Measurements from ENCODE around the gene IQCN. TPM values are rescaled to one million over a fixed set of nuclear protein-coding genes. Genes with fewer than 3 reads are reported as not detected.

IQCN gene
- total RNA-seq, 2 donors from 2014 or later = 8.7 to 29.2 TPM

- Histone ChIP-seq H3K27me3 (replicated peaks; ENCODE audit: insufficient read depth) (no peaks in the 10 kb centered on the region), H3K4me3 (no peak overlapping the region), H3K9me3 (no peaks in the 10 kb centered on the region), H3K36me3 (no peaks in the 10 kb centered on the region), H3K4me1 (ENCODE audit: control insufficient read depth in 1 of 2, low read depth in 2 of 2) (peaks cover 37 to 61% of the 10 kb centered on the region in 2 donors), H3K27ac (peak overlapping the region; percentile 92 to 99)
- DNase-seq (ENCODE audit: low spot score) (no peak), ATAC-seq (ENCODE audit: insufficient number of reproducible peaks, low FRiP score, low read depth) (no peak)
- TF ChIP-seq CTCF (IDR thresholded peaks at IDR 0.05) = no peak
Observed at GRCh38 chr19:18301718-18302111, 27.5 kb upstream of the IQCN start.

DNA sequence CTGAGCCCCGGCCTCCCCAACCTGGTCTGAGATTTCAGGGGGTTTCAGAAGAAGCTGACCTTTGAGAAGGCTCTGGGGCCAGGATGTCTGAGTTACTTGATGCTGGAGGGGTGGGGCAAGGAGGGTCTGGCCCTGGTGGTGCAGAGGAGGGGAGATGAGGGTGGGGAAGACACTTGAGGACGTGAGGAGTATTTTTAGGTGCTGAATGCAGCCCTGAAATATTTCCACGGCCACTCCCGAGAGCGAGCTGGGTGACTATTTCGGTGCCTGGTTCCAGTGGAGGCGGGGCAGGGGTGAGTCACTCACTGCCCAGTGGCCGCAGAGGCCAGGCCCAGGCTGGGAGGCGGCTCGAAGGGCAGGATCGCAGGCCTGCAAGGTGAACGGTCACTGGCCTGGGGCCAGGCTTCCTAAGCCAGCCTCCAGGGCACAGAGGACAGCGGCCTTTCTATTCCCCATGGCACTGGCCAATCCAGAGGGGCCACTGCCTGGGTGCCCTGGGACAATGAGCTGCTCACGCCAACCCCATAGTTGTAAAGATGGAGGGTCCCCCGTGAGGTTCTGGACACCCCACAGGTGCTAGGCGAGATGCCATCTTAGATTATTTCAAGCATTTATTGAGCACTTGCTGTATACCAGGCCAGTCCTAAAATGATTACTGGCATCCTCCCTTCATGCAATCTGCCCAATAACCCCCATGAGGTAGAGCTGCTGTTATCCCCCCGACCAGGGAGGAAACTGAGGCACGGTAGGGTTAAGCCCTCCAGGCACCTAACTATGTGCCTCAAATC, 26.9 kb upstream of the IQCN start:
- TF ChIP-seq CTCF (IDR thresholded peaks at IDR 0.05) = no peak
- Histone ChIP-seq H3K4me1 (ENCODE audit: control insufficient read depth in 1 of 2, low read depth in 2 of 2) (peaks cover 31 to 55% of the 10 kb centered on the region in 2 donors), H3K27ac (peak overlapping the region; percentile 92 to 99), H3K4me3 (peak overlapping the region; percentile 0), H3K27me3 (replicated peaks; ENCODE audit: insufficient read depth) (no peaks in the 10 kb centered on the region), H3K9me3 (no peaks in the 10 kb centered on the region), H3K36me3 (no peaks in the 10 kb centered on the region)
- DNase-seq (ENCODE audit: low spot score) (peak; percentile 80), ATAC-seq (ENCODE audit: insufficient number of reproducible peaks, low FRiP score, low read depth) (peak; percentile 70)

DNA sequence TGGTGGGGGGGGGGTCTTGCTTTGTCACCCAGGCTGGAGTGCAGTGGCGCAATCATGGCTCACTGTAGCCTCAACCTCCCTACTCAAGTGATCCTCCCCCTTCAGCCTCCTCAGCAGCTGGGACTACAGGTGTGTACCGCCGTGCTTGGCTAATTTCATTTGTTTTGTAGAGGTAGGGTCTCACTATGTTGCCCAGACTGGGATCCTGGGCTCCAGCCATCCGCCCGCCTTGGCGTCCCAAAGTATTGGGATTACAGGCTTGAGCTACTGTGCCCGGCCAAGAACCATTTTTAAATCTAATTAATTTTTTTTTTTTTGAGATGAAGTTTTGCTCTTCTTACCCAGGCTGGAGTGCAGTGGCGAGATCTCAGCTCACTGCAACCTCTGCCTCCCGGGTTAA, 25.4 kb upstream of the IQCN start:
- no peak for TF ChIP-seq CTCF (IDR thresholded peaks at IDR 0.05)
- ATAC-seq (ENCODE audit: insufficient number of reproducible peaks, low FRiP score, low read depth) (no peak), DNase-seq (ENCODE audit: low spot score) (no peak)
- H3K27ac ChIP-seq = peak overlapping the region in 1 of 2 donors; percentile 33
- no peak overlapping the region for H3K4me3 ChIP-seq
- no peaks in the 10 kb centered on the region for H3K36me3 ChIP-seq
- no peaks in the 10 kb centered on the region for H3K27me3 ChIP-seq (replicated peaks; ENCODE audit: insufficient read depth)
- no peaks in the 10 kb centered on the region for H3K9me3 ChIP-seq
- H3K4me1 ChIP-seq (ENCODE audit: control insufficient read depth in 1 of 2, low read depth in 2 of 2) = peaks cover 19 to 43% of the 10 kb centered on the region in 2 donors

- Histone ChIP-seq H3K9me3 (no peaks in the 10 kb centered on the region), H3K4me3 (no peak overlapping the region), H3K27ac (peak overlapping the region; percentile 22 to 33), H3K27me3 (replicated peaks; ENCODE audit: insufficient read depth) (no peaks in the 10 kb centered on the region), H3K36me3 (no peaks in the 10 kb centered on the region), H3K4me1 (ENCODE audit: control insufficient read depth in 1 of 2, low read depth in 2 of 2) (peaks cover 13 to 42% of the 10 kb centered on the region in 2 donors)
- no peak for ATAC-seq (ENCODE audit: insufficient number of reproducible peaks, low FRiP score, low read depth)
- no peak for DNase-seq (ENCODE audit: low spot score)
- TF ChIP-seq CTCF (IDR thresholded peaks at IDR 0.05) = no peak
Observed at GRCh38 chr19:18298601-18299000, 24.3 kb upstream of the IQCN start.

GRCh38 chr19:18297308-18297707, 23.1 kb upstream of the IQCN start:
- TF ChIP-seq CTCF (IDR thresholded peaks at IDR 0.05) = no peak
- Histone ChIP-seq H3K9me3 (no peaks in the 10 kb centered on the region), H3K4me3 (no peak overlapping the region), H3K27me3 (replicated peaks; ENCODE audit: insufficient read depth) (no peaks in the 10 kb centered on the region), H3K4me1 (ENCODE audit: control insufficient read depth in 1 of 2, low read depth in 2 of 2) (peaks cover 11 to 40% of the 10 kb centered on the region in 2 donors), H3K27ac (peak overlapping the region in 1 of 2 donors; percentile 25), H3K36me3 (no peaks in the 10 kb centered on the region)
- DNase-seq (ENCODE audit: low spot score) (no peak), ATAC-seq (ENCODE audit: insufficient number of reproducible peaks, low FRiP score, low read depth) (no peak)

All from thoracic aorta (tissue), 2 donors.